ENCODE results near the gene GSN. TPM values are rescaled to one million over a fixed set of nuclear protein-coding genes. Genes with fewer than 3 reads are reported as not detected.
A peak's percentile ranks its signal among the peaks of the same experiment; 100 is the strongest.

Gene GSN
- total and polyA plus RNA-seq, 2 of the 8 experiments (the other 6 are each of a cell fraction or from before 2014, with no cell fraction given), result 52.3 to 94.5 TPM

DNA sequence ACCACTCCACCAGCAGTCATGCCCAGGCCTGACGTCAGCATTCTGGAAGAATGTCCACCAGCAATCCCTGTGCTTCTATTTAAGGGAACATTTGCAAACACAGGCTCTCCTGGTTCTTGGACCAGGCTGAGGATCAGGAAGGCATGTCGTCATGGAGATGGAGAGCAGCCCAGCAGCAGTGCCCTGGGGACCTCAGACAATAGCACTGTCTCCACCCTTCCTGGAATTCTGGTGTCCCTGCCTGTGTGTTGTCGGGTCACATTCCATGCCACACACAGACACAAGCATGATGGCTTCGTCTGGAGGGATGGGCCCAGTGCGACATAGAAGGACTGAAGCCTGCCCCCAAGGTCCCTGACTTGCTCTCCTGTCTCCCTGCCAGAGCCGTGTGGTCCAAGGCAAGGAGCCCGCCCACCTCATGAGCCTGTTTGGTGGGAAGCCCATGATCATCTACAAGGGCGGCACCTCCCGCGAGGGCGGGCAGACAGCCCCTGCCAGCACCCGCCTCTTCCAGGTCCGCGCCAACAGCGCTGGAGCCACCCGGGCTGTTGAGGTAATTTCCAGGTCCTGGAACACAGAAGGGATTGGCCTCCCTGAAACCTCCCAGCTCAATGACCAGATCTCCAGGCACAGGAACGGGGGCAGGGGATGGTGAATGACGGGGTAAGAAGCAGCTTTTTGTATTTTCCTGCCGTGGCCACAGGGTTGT lies 58.3 kb downstream of the GSN start:
- DNase-seq (ENCODE audit: low read depth in 1 of 2, low spot score in 2 of 2) (no peak), FAIRE-seq (no peak)
- no peak overlapping the region for H2BK15ac ChIP-seq (ENCODE audit: low read length)
- no peak overlapping the region for H3K56ac ChIP-seq (replicated peaks; ENCODE audit: insufficient read length, low read depth, low read length)
- no peak overlapping the region for H4K8ac ChIP-seq (ENCODE audit: extremely low read depth, insufficient read depth, low read length)
- WGBS, 2 experiments (ENCODE audit: extremely low coverage in 1 of 2, insufficient coverage in 1 of 2, insufficient read length in 1 of 2, insufficient replicate concordance in 2 of 2, low coverage in 1 of 2, low lambda C conversion rate in 2 of 2, missing lambda C conversion rate in 1 of 2), result 94% methylated on average over 19 of the region's 19 CpGs; no CpG with 5 or more reads in 1 of the 2 experiments
- H3K4me2 ChIP-seq (ENCODE audit: insufficient read depth in 1 of 2, low read depth in 2 of 2, low read length in 2 of 2), result no peak overlapping the region
- H4K91ac ChIP-seq (replicated peaks; ENCODE audit: insufficient read length, low read length), result no peak overlapping the region
- H3K9ac ChIP-seq (replicated peaks in 1 of 4; ENCODE audit: extremely low read depth in 1 of 4, low read depth in 3 of 4, low read length in 3 of 4), result no peak overlapping the region
- ChIA-PET POLR2A (ENCODE audit: partially characterized antibody) (no interaction called here), CTCF (ENCODE audit: partially characterized antibody) (interaction anchor here (1.0 to 1.4 kb wide), 3 partner anchors 48 to 113 kb away, joined by 4 to 7 read pairs (median 5); no protein-coding TSS in a partner anchor)
- H4K5ac ChIP-seq (ENCODE audit: insufficient read length, low read depth, low read length), result no peak overlapping the region
- H2BK20ac ChIP-seq (ENCODE audit: low read length), result no peak overlapping the region
- H3K23me2 ChIP-seq (ENCODE audit: low read depth, low read length), result no peaks in the 10 kb centered on the region
- H3K27ac ChIP-seq (ENCODE audit: low read depth, low read length), result no peak overlapping the region
- no peak overlapping the region for H2AK5ac ChIP-seq (ENCODE audit: low read depth, low read length)
- H2BK120ac ChIP-seq (replicated peaks; ENCODE audit: low read depth, low read length), result no peak overlapping the region
- H4K20me1 ChIP-seq (replicated peaks in 1 of 2; ENCODE audit: control insufficient read depth in 1 of 2, insufficient read depth in 2 of 2, low read length in 2 of 2), result peaks cover 0 to 3% of the 10 kb centered on the region in 2 experiments
- H3K14ac ChIP-seq (ENCODE audit: insufficient read length), result no peak overlapping the region
- no peaks in the 10 kb centered on the region for H3K4me1 ChIP-seq (replicated peaks in 1 of 4; ENCODE audit: control insufficient read depth in 3 of 4, insufficient read depth in 4 of 4, low read length in 3 of 4)
- no peak overlapping the region for H3K4me3 ChIP-seq (ENCODE audit: extremely low read depth in 1 of 4, insufficient read depth in 2 of 4, low read depth in 3 of 4, low read length in 4 of 4)
- TF ChIP-seq SP4 (IDR thresholded peaks at IDR 0.05; ENCODE audit: low read length), result no peak
- TF ChIP-seq TEAD4 (IDR thresholded peaks at IDR 0.05; ENCODE audit: low read depth, low read length), result peak; percentile 50; the same call in 1 of the 2 replicates
- TF ChIP-seq, protein P1, sequence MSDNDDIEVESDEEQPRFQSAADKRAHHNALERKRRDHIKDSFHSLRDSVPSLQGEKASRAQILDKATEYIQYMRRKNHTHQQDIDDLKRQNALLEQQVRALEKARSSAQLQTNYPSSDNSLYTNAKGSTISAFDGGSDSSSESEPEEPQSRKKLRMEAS (IDR thresholded peaks at IDR 0.05), result no peak
- no peak for TF ChIP-seq GTF2F1 (IDR thresholded peaks at IDR 0.05; ENCODE audit: borderline replicate concordance, low read depth, low read length)
- TF ChIP-seq CHD2 (IDR thresholded peaks at IDR 0.05; ENCODE audit: low read length), result no peak
- no peak for TF ChIP-seq HDAC2 (IDR thresholded peaks at IDR 0.05; ENCODE audit: borderline replicate concordance in 1 of 2, low read depth in 2 of 2, low read length in 2 of 2)
- TF ChIP-seq TAF1 (IDR thresholded peaks at IDR 0.05; ENCODE audit: low read depth, low read length), result no peak
- no peak for TF ChIP-seq JUN (IDR thresholded peaks at IDR 0.05; ENCODE audit: low read depth, low read length)
- TF ChIP-seq BCL11A (IDR thresholded peaks at IDR 0.05; ENCODE audit: low read depth in 2 of 2, low read length in 2 of 2), result no peak
- no peak overlapping the region for H2BK5ac ChIP-seq (ENCODE audit: low read depth, low read length)
- H3K9me3 ChIP-seq (ENCODE audit: insufficient read depth in 2 of 2, low read depth in 1 of 2, low read length in 1 of 2), result no peaks in the 10 kb centered on the region
- H3K36me3 ChIP-seq (ENCODE audit: control insufficient read depth in 2 of 4, insufficient read depth in 4 of 4, low read length in 3 of 4), result peaks cover 0 to 8% (median 3%) of the 10 kb centered on the region in 4 experiments; a peak in 5 of 8 replicates
- 0 out of 2 replicates have a peak overlapping the region, but pooled peaks have one; percentile 10 for H2BK12ac ChIP-seq (ENCODE audit: low read depth, low read length)
- no peaks in the 10 kb centered on the region for H3K27me3 ChIP-seq (replicated peaks in 1 of 4; ENCODE audit: control insufficient read depth in 3 of 4, extremely low read depth in 1 of 4, insufficient read depth in 3 of 4, low read length in 3 of 4)
- no peak overlapping the region for H3K4ac ChIP-seq (replicated peaks; ENCODE audit: insufficient read length, low read depth, low read length)
- H3K23ac ChIP-seq (ENCODE audit: insufficient read length), result no peak overlapping the region
- no peak overlapping the region for H2AFZ ChIP-seq (ENCODE audit: low read length)
- no peaks in the 10 kb centered on the region for H3K79me2 ChIP-seq (ENCODE audit: control insufficient read depth in 1 of 2, insufficient read depth in 2 of 2, low read length in 2 of 2)
- H3K79me1 ChIP-seq (ENCODE audit: low read depth, low read length), result no peaks in the 10 kb centered on the region
- no peak overlapping the region for H3K18ac ChIP-seq (ENCODE audit: extremely low read depth, low read length)

Data from H1 (cell line).